Fibroblast of villous mesenchyme (primary cell): ENCODE results near the gene CFAP97D2. TPM values are rescaled to one million over a fixed set of nuclear protein-coding genes. Genes with fewer than 3 reads are reported as not detected.

Experiments used
- DNase-seq: peaks from one replicate; pipeline ENCODE4 v3.0.0-alpha.2; 2010; ENCODE audit warnings: low read depth
- H3K4me3 ChIP-seq: 2 replicates; pipeline ENCODE4 v1.5.1; 2011; ENCODE audit warnings: low read depth, mild to moderate bottlenecking, low read length
- CTCF ChIP-seq: IDR thresholded peaks from 2 replicates; pipeline ENCODE4 v1.5.1; 2012; ENCODE audit warnings: low read depth, mild to moderate bottlenecking, low read length; ENCODE audit not compliant: insufficient read depth
- total RNA-seq: library from RNA; depleted of rRNA; stranded (reverse); fragments of >200 nt; gene quantifications from 2 replicates; pipeline ENCODE4 v1.2.3, GENCODE V29; 2012

CFAP97D2 gene
- total RNA-seq, 1 donor: not detected

DNA sequence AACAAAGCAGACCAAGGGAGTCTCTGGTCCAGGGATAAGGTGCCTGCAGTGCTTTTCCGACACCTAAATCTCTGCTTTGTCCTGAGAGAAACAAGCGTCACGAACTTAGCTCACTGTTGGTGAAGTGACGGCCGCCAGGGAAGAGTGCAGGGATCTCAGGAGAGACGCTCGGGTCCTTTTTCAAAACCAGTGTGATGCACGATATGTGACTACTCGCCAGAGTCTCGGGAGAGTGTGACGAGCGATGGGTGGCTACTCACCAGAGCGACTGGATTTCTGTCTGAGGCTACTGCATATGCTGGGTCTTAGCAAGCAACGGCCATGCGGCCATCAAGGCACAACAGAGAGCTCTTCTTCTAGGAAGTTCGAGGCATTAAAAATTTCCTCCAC is 16.5 kb upstream of the CFAP97D2 start:
- H3K4me3 ChIP-seq: no peak overlapping the region
- DNase-seq: no peak
- TF ChIP-seq CTCF: no peak

- TF ChIP-seq CTCF: no peak
- DNase-seq: no peak
- H3K4me3 ChIP-seq: no peak overlapping the region
These were observed 15.0 kb upstream of the CFAP97D2 start for GRCh38 chr13:114164053-114164452.

DNA sequence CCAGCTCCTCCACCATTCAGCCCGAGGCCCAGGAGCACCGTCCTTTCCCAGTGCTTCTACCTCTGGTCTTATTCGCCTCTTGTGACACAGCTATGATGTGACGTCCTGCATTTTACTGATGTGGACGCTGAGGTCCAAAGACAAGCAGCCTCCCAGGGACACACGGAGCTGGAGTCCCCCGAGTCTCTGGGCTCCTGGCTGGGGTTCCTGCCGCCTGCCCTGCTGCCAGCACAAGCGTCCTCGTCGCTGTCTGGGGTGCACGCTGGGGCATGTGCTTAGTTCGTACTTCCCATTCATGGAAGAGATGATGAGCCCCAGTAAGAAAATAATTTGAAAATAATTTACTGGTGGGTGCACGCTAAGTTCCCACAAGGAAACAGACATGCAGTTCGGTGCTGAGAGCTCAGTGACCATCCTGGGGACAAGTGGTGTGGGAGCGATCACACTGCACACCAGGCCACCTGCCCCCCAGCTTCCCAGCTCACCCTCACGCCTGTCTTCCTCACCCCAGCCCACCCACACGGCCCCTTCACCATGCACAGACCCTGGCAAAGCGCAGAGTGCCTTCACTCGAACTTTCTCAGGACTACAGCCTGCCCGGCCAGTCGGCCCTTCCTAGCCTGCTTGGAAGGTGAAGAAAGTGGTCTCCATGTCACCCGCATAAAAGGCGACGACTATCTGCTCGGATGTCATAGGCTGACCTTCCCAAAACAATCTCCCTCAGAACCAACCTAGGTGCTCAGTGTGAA is 14.2 kb upstream of the CFAP97D2 start:
- TF ChIP-seq CTCF: no peak
- no peak overlapping the region for H3K4me3 ChIP-seq
- no peak for DNase-seq

- H3K4me3 ChIP-seq: no peak overlapping the region
- no peak for DNase-seq
- no peak for TF ChIP-seq CTCF
These were observed 12.5 kb upstream of the CFAP97D2 start for GRCh38 chr13:114166381-114167131.

DNA sequence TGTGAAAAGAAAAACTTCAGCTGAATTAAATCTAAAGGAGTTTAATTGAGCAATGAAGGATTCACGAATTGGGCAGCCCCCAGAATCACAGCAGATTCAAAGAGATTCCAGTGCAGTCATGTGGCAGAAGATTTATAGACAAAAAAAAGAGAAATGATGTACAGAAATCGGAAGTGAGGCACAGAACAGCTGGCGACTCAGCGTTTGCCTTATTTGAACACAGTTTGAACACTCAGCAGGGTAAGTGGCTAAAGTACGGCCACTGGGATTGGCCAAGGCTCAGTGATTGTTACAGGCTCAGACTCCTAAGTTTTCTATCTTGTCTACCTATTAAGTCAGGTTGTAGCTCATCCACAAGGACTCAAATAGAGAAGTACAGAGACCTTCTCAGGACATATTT is 11.6 kb upstream of the CFAP97D2 start:
- no peak for DNase-seq
- TF ChIP-seq CTCF: no peak
- H3K4me3 ChIP-seq: no peak overlapping the region

DNA sequence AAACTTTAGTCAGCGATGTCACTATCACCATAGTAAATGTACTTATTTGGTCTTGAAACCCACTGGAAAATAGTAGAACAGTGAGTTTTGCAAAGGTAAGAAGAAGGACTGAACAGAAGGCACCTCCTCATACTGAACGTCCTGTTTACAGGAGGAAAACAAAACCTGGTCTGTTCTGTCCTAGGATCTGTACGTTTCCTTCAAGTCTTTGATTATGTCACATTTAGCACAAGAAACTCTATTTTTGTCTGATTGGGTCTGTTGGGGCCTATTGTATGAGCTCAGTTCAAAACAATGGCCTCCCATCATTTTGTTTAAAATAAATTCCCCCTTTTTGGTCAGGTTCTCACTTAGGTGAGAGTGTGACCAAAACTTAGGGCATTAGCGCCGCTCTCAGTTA is 11.2 kb upstream of the CFAP97D2 start:
- H3K4me3 ChIP-seq: no peak overlapping the region
- DNase-seq: no peak
- TF ChIP-seq CTCF: no peak
